ENCODE results near the gene SUGCT.
"Not testable (repeated sequence)": the region's sequence is repeated elsewhere in the genome, so short reads cannot be mapped to it uniquely, and the experiment has no call there.

SUGCT gene

GRCh38 chr7:40551685-40552576 is 417.1 kb downstream of the SUGCT start:
- no peak for DNase-seq (ENCODE audit: low read depth in 1 of 2, low spot score in 1 of 2)

DNA sequence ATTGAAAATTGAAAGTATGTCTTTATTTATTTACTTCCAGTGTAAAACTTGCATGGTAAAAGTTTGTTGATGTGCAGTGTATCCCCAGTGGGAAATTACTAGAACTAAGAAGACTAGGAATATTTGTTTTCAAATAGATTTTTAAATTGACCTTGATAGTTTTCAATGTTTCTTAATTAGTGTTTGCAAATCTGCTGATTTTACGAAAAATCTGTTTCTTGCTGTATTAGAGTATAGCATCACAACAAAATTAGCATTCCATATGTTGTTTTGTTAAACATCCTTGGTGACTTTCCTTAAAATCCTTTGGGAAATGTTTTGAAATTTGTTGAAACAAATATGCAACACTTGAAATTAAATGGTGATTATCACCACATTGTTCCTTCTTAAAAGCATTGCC is 425.9 kb downstream of the SUGCT start:
- no peak for DNase-seq (ENCODE audit: low read depth in 1 of 2, low spot score in 1 of 2)

- DNase-seq (ENCODE audit: low read depth in 1 of 2, low spot score in 1 of 2): no peak
These were observed 432.1 kb downstream of the SUGCT start for GRCh38 chr7:40566879-40567278.

DNA sequence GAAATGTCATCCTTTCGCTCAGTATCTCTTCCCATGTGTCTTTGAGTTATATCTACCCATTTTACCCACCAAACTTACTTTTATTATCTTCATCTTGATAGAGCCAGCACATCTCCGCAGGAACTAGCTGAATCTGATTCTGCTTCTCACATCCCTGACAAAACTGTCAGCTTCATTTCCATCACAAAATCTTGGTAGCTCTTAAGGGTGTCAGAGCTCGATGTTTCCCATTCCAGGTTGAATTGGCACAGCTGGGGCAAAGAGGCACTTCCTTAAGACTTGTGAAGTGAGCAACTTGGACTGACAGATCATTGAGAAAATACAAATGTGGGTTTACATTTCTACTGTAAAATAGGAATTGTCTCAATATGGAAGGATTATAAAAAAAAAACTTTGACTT is 434.5 kb downstream of the SUGCT start:
- no peak for DNase-seq (ENCODE audit: low read depth in 1 of 2, low spot score in 1 of 2)

GRCh38 chr7:40570223-40570622 is 435.4 kb downstream of the SUGCT start:
- no peak for DNase-seq (ENCODE audit: low read depth in 1 of 2, low spot score in 1 of 2)

DNA sequence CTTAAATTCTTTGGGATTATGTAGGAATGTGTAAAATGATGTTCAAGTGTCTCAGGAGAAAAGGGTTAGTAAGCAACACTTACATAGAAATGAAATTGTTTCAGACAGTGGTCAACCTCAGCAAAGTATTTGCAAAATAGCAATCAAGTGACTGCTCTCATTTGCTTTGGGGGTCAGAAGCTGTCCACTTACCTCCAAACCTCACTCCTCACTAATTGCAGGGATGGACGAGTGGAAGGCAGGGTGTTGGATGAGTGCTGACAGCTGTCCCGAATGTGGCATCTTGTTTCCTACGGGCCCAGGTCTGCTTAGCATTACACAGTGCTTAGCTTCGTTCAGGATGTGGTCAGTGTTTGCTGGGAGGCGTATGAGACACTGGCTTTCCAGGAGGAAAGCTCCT is 437.0 kb downstream of the SUGCT start:
- no peak for DNase-seq (ENCODE audit: low read depth in 1 of 2, low spot score in 1 of 2)

GRCh38 chr7:40572810-40573465 is 438.1 kb downstream of the SUGCT start:
- no peak for DNase-seq (ENCODE audit: low read depth in 1 of 2, low spot score in 1 of 2)

GRCh38 chr7:40579401-40579800 is 444.6 kb downstream of the SUGCT start:
- no peak for DNase-seq (ENCODE audit: low read depth in 1 of 2, low spot score in 1 of 2)

DNA sequence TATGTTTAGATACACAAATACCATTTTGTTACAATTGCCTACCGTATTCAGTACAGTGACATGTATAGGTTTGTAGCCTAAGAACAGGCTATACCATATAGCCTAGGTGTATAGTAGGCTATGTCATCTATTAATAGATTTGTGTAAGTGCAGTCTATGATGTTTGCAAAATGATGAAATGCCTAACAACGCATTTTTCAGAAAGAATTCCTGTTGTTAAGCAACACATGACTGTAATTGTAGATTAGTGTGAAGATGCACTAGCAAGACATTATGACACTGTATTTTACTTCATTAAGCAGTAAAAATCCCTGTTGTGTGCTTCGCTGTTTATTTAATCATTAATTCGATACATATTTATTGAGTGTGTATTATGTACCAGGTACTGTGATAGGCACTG is 446.0 kb downstream of the SUGCT start:
- DNase-seq (ENCODE audit: low read depth in 1 of 2, low spot score in 1 of 2): no peak

DNA sequence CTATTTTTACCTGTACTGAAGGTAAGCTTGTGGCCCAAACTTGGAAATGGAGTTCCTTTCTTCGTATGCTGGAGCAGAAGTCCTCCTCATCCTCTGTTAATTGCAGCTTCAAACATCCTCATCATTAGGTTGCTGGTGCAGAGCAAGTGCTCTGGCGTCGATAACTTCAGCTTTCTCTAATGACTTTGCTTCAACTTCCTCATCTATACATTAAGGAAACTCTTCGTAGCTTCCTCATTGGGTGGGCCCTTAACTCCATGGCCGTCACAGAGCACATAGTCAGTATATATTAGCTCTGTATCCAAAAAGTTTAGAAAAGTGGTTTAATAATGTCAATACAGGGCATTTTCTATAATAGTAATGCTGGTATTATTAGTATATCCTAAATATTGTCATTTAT is 447.7 kb downstream of the SUGCT start:
- no peak for DNase-seq (ENCODE audit: low read depth in 1 of 2, low spot score in 1 of 2)

GRCh38 chr7:40583667-40584444 is 449.1 kb downstream of the SUGCT start:
- no peak for DNase-seq (ENCODE audit: low read depth in 1 of 2, low spot score in 1 of 2)

GRCh38 chr7:40584667-40585433 is 450.0 kb downstream of the SUGCT start:
- no peak for DNase-seq (ENCODE audit: low read depth in 1 of 2, low spot score in 1 of 2)

DNA sequence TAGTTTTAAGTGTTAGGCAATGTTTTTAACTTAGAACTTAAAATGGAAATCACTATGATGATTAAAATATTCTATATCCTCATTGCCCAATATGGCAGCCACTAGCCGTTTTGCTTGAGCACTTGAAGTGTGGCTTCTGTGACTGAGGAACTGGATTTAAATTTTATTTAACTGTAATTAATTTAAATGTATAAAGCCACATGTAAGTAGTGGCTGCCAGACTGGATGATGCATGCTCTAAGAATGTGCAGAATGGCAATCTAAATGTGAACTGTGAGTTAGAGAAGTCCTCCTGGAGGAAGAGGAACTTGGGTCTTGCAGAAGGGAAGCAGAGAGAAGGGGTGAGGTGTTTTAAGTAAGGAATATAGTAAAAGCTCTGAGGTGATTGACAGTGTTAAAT is 451.4 kb downstream of the SUGCT start:
- no peak for DNase-seq (ENCODE audit: low read depth in 1 of 2, low spot score in 1 of 2)

- no peak for DNase-seq (ENCODE audit: low read depth in 1 of 2, low spot score in 1 of 2)
These were observed 452.6 kb downstream of the SUGCT start for GRCh38 chr7:40587419-40587818.

GRCh38 chr7:40595129-40595528 is 460.3 kb downstream of the SUGCT start:
- DNase-seq (ENCODE audit: low read depth in 1 of 2, low spot score in 1 of 2): no peak

DNA sequence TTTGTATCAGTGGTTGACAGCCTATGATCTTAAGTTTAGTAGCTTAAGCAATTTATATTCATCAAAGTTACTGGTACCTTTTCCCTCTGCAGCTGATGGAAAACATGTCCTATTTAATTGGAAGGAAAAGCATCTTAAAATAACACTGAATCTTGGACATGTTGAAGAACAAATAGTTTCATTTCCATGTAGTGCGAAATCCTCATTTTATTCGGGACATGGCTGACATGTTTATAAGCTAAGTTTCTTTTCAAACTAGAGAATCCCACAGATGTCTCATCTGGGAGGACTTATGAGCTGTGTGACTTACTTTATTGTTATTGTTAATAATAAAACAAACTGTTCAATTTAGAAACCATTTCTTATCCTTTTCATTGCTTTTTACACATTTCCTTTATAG is 461.0 kb downstream of the SUGCT start:
- DNase-seq (ENCODE audit: low read depth in 1 of 2, low spot score in 1 of 2): no peak

- DNase-seq (ENCODE audit: low read depth in 1 of 2, low spot score in 1 of 2): no peak
These were observed 462.7 kb downstream of the SUGCT start for GRCh38 chr7:40597517-40597916.

- no peak for DNase-seq (ENCODE audit: low read depth in 1 of 2, low spot score in 1 of 2)
These were observed 464.1 kb downstream of the SUGCT start for GRCh38 chr7:40598915-40599314.

- no peak for DNase-seq (ENCODE audit: low read depth in 1 of 2, low spot score in 1 of 2)
These were observed 465.0 kb downstream of the SUGCT start for GRCh38 chr7:40599836-40600235.

DNA sequence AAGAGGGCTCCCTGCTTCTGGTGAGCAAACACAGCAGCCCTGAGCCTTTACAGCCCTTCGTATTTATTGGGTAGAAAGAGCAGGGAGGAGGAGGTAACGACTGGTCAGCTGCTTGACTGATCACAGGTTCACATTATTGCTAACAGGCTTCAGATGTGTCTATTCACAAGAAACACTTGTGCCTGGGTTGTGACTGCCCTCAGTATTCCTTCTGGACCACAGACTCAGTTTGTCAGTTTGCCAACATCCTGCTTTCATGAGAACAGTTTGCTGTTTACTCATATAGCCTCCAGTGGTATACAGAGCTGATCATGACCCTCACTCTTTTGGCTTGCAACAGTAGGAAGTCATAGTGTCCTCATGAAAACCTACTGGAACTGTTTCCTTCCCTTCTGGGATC is 467.5 kb downstream of the SUGCT start:
- not testable (repeated sequence) for DNase-seq (ENCODE audit: low read depth in 1 of 2, low spot score in 1 of 2)
